ENCODE measurements around the gene VAMP4. TPM values are rescaled to one million over a fixed set of nuclear protein-coding genes. Genes with fewer than 3 reads are reported as not detected.
"Not testable (repeated sequence)": the region's sequence is repeated elsewhere in the genome, so short reads cannot be mapped to it uniquely, and the experiment has no call there.

VAMP4 gene
- total RNA-seq, 2 experiments from 2014 or later, result 14.7 to 16.1 TPM

DNA sequence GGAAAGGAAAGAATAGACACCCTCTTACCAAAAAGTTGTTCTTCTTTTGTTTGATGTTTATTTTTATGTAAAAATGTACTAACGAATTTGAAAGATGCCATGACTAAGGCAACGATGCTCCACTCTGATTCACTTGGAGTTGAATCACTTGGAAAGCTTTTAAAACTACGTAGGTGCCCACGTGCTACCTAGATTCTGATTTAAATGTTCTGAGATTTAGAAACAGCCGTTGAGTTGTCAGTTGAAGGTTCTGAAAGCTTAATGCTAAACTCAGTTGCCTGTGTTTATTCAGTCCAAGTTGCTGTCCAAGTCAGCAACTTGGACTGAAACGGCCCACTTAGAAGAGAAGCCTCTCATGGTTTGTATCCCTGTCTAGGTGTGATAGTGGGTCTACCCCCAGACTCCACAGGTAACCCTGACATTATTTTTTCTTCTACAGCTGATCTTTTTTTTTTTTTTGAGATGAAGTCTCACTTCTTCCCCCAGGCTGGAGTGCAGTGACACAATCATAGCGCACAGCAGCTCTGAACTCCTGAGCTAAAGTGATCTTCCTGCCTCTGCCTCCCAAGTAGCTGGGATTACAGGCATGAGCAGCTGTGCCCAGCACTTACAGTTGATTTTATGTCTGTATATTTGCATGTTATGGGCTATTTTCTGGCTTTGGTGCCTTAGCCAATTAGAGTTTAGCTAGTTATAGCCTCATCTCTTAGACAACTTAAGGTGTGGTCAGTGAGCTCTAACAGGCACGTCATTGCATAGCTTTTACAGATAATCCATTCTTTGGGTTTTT is 1.4 kb upstream of the VAMP4 start:
- ChIA-PET POLR2A (interaction anchor here (0.8 to 1.2 kb wide), 2 partner anchors 38 to 42 kb away, joined by 3 to 5 read pairs; partner anchors contain the start of gene METTL13), CTCF (interaction anchor here (0.6 to 1.8 kb wide), 8 partner anchors 12 to 330 kb away, joined by 3 to 6 read pairs (median 4); partner anchors contain the start of gene METTL13)
- peak overlapping the region; percentile 98 for H3K4me3 Mint-ChIP-seq
- H3K36me3 Mint-ChIP-seq (ENCODE audit: low read depth), result peaks cover 13% of the 10 kb centered on the region
- no peaks in the 10 kb centered on the region for H3K9me3 Mint-ChIP-seq
- H3K27me3 Mint-ChIP-seq, result no peaks in the 10 kb centered on the region
- peak overlapping the region; percentile 99 for H3K27ac Mint-ChIP-seq
- H3K4me1 Mint-ChIP-seq, result peaks cover 47% of the 10 kb centered on the region
- no peak for DNase-seq

DNA sequence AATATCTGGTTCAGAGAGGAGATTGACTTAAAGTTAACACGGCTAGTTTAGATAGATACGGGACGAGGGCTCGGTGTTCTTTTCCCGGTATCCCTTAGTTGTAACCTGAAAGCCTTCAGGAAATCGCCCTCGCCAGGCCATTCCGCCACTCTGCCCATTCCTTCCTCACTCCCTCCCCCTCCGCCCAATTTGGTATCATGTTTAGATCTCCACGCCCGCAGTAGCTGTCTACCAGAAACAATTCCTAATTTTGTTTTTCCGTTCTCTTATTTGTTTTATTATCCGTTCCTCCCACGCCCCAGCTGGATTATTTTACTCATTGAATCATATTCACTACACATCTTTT is 685 bp upstream of the VAMP4 start:
- DNase-seq, result peak; percentile 20
- H3K36me3 Mint-ChIP-seq (ENCODE audit: low read depth), result peaks cover 14% of the 10 kb centered on the region
- H3K9me3 Mint-ChIP-seq, result no peaks in the 10 kb centered on the region
- POLR2A ChIA-PET, result interaction anchor here (0.6 to 1.2 kb wide), 2 partner anchors 42 to 101 kb away, joined by 3 to 4 read pairs; no protein-coding TSS in a partner anchor
- CTCF ChIA-PET, result interaction anchor here (0.6 to 1.8 kb wide), 4 partner anchors 25 to 39 kb away, joined by 3 to 5 read pairs (median 3); partner anchors contain the start of gene METTL13
- peaks cover 48% of the 10 kb centered on the region for H3K4me1 Mint-ChIP-seq
- H3K27ac Mint-ChIP-seq, result peak overlapping the region; percentile 99
- H3K27me3 Mint-ChIP-seq, result no peaks in the 10 kb centered on the region
- H3K4me3 Mint-ChIP-seq, result peak overlapping the region; percentile 98

DNA sequence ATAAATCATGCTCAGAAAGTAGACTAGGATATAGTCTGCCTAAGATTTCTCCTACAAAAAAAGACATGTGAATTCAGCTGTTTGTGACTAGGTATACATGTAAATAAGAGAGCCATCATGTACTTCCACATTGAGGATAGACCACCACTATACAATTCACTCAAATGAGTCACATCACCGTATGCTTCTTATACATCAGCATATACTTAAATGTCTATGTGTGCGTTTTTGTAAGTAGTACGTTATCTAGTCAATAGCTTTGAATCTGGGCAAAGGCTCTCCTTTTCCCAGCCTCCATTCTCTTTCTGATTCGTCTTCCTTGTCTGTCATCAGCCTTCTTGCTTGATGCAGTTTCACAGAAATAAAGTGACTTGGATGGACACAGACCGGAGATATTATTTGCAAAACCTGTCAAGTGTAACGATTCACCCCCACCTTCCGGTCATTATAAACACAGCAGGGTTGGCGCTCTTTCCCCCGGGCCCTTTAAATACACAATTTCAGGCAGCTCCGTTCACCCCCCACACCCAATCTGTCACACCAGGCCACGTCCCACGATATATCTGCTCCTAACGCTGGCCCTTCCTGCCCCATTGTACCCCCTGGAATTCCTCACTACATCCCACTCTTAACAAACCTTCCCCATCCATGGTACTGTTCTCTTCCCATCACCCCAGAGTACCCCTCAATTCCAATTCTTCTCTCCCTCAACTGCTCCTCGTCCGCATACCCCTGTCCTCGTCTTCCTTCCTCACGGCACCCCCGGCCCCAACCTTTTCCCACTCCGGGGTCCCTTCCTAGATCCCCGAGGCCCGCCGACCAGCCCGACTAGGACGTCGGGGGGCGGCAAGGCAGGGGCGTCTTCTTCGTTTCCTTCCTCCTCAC is 636 bp downstream of the VAMP4 start:
- ChIA-PET POLR2A (interaction anchor here (0.5 kb wide), 1 partner anchor 21 kb away, joined by 3 read pairs; no protein-coding TSS in a partner anchor), CTCF (interaction anchor here (0.7 to 1.6 kb wide), 7 partner anchors 11 to 101 kb away, joined by 3 to 5 read pairs (median 4); partner anchors contain the start of gene METTL13)
- Mint-ChIP-seq H3K4me1 (peaks cover 52% of the 10 kb centered on the region), H3K4me3 (peak overlapping the region; percentile 98), H3K36me3 (ENCODE audit: low read depth) (peaks cover 23% of the 10 kb centered on the region), H3K27ac (peak overlapping the region; percentile 99), H3K9me3 (no peaks in the 10 kb centered on the region), H3K27me3 (no peaks in the 10 kb centered on the region)
- DNase-seq, result peak; percentile 58

DNA sequence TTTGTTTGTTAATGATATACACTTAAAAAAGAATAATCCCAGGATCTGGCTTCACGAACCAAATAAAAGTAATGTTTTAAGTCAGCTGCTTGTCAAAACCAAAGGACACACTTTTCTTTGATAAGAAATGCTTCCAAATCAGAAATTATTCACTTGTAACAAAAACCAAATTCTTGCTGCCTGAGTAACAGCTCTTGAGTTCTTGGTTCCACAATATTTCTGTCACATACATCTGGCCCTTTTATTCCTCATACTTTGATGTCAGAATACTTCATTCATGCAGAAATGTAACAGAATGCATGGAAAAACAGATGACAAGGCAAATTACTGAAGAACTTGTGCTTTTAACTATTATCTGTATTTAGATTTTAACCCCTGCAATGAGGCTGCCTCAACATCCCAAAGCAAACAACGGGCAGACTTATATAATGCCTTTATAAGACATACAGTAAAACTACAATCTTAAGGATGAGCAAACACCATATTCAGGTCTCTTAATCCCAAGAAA is 1.5 kb downstream of the VAMP4 start:
- Mint-ChIP-seq H3K27ac (peak overlapping the region; percentile 99), H3K27me3 (no peaks in the 10 kb centered on the region), H3K4me1 (peaks cover 52% of the 10 kb centered on the region), H3K4me3 (peak overlapping the region; percentile 98), H3K9me3 (no peaks in the 10 kb centered on the region), H3K36me3 (ENCODE audit: low read depth) (peaks cover 30% of the 10 kb centered on the region)
- ChIA-PET POLR2A (interaction anchor here (0.5 kb wide), 1 partner anchor 22 kb away, joined by 3 read pairs; no protein-coding TSS in a partner anchor), CTCF (interaction anchor here (1.0 to 1.6 kb wide), 2 partner anchors 62 to 96 kb away, joined by 4 read pairs; no protein-coding TSS in a partner anchor)
- no peak for DNase-seq

DNA sequence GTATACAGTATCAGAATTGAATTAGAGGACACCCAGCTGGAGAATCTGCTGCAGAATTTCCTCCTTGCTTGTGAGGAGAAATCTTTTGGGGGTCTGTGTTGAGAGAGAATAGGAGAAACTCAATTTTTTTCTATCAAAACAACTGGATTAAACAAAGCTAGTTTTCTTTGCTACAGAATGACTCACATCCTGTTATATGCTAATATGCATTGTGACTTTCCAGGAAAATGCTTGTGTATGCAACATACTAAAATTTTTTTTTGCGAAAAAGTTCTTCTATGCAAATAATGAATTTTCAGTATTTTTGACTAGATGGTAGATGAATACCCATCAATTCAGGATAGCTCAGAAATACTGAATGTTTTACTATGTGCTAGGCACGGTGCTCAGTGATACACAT is 2.2 kb downstream of the VAMP4 start:
- peaks cover 33% of the 10 kb centered on the region for H3K36me3 Mint-ChIP-seq (ENCODE audit: low read depth)
- ChIA-PET POLR2A (no interaction called here), CTCF (interaction anchor here (0.6 kb wide), 1 partner anchor 14 kb away, joined by 3 read pairs; no protein-coding TSS in a partner anchor)
- no peaks in the 10 kb centered on the region for H3K27me3 Mint-ChIP-seq
- H3K4me3 Mint-ChIP-seq, result peak overlapping the region; percentile 98
- H3K9me3 Mint-ChIP-seq, result no peaks in the 10 kb centered on the region
- peaks cover 55% of the 10 kb centered on the region for H3K4me1 Mint-ChIP-seq
- DNase-seq, result no peak
- H3K27ac Mint-ChIP-seq, result peak overlapping the region; percentile 99

DNA sequence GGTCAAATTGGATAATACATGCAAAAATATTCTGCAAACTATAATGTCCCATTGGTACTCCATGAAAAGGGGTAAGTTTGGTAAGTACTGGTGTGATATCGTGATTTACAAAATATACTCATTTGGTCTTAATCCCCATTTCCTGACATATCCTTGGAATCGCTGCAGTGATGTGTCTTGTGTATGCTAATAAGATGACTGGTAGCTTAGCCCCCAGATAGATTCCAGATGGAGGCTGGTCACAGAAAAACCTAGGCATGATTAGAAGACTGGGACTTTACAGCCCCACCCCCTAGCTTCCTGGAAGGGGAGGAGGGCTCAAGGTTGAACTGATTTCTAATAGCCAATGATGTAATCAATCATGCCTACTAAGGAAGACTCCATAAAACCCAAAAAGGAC is 3.0 kb downstream of the VAMP4 start:
- Mint-ChIP-seq H3K4me3 (peak overlapping the region; percentile 98), H3K9me3 (no peaks in the 10 kb centered on the region), H3K36me3 (ENCODE audit: low read depth) (peaks cover 36% of the 10 kb centered on the region), H3K4me1 (peaks cover 51% of the 10 kb centered on the region), H3K27ac (peak overlapping the region; percentile 99), H3K27me3 (no peaks in the 10 kb centered on the region)
- POLR2A ChIA-PET, result no interaction called here
- CTCF ChIA-PET, result no interaction called here
- no peak for DNase-seq

DNA sequence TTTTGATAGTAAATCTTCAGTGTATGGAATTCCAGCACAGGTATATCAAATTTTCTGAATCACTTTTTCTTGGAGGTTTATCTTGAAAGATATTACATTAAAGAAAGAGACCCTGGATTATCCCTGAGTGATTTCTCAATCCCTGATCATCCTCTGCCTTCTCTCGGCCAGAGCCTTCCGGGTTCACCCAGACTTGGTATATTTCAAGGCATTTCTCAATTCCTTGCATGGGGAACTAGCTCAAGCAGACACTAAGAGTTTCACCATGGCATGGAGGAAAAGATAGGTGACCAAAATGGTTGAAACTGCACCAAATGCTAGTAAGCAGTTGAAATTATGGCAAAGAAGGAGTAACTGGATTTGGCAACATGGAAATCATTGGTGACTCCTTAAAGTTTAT is 5.7 kb downstream of the VAMP4 start:
- ChIA-PET POLR2A (no interaction called here), CTCF (interaction anchor here (1.5 kb wide), 1 partner anchor 20 kb away, joined by 4 read pairs; no protein-coding TSS in a partner anchor)
- peaks cover 37% of the 10 kb centered on the region for H3K36me3 Mint-ChIP-seq (ENCODE audit: low read depth)

DNA sequence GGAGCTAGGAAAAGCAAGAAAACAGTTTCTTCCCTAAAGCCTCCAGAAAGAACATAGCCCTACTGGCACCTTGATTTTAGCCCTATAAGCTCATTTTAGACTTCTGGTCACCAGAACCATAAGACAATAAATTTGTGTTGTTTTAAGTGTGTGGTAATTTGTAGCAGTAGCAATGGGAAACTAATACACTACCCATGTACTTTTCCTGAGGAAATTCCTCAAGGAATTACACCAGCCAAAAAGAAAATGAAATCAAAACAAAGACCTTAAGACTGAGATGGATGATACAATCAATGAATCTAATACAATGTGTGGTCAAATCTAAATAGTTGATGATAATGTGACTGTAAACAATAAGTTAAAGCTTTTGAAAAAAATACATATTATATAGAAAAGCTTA is 11.8 kb downstream of the VAMP4 start:
- Mint-ChIP-seq H3K27ac (no peak overlapping the region), H3K4me3 (no peak overlapping the region), H3K9me3 (no peaks in the 10 kb centered on the region), H3K36me3 (ENCODE audit: low read depth) (peaks cover 48% of the 10 kb centered on the region), H3K27me3 (no peaks in the 10 kb centered on the region), H3K4me1 (peaks cover 4% of the 10 kb centered on the region)
- ChIA-PET POLR2A (no interaction called here), CTCF (interaction anchor here (1.9 to 2.3 kb wide), 2 partner anchors 12 to 14 kb away, joined by 5 to 6 read pairs; partner anchors contain the start of gene VAMP4)
- DNase-seq, result no peak

More for the DNA sequence above, 5.7 kb downstream of the VAMP4 start:
- no peaks in the 10 kb centered on the region for H3K9me3 Mint-ChIP-seq
- no peak for DNase-seq
- H3K27me3 Mint-ChIP-seq, result no peaks in the 10 kb centered on the region
- H3K27ac Mint-ChIP-seq, result no peak overlapping the region
- H3K4me3 Mint-ChIP-seq, result no peak overlapping the region
- H3K4me1 Mint-ChIP-seq, result peaks cover 34% of the 10 kb centered on the region

DNA sequence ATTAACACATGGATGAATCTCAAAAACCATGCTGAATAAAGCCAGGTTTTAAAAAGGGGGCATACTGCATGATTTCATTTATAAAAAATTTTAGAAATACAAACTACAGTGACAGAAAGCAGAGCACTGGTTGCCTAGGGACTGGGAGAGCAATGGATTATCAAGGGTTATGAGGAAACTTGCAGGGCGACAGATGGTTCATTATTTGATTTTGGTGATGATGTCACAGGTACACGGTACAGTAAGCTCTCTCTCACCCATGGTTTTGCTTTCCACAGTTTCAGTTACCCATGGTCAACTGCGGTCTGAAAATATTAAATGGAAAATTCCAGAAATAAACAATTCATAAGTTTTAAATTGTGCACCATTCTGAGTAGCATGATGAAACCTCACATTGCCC is 14.1 kb downstream of the VAMP4 start:
- Mint-ChIP-seq H3K27ac (no peak overlapping the region), H3K36me3 (ENCODE audit: low read depth) (peaks cover 65% of the 10 kb centered on the region), H3K9me3 (peaks cover 11% of the 10 kb centered on the region), H3K27me3 (no peaks in the 10 kb centered on the region), H3K4me3 (no peak overlapping the region), H3K4me1 (peaks cover 4% of the 10 kb centered on the region)
- no peak for DNase-seq
- ChIA-PET POLR2A (no interaction called here), CTCF (no interaction called here)

DNA sequence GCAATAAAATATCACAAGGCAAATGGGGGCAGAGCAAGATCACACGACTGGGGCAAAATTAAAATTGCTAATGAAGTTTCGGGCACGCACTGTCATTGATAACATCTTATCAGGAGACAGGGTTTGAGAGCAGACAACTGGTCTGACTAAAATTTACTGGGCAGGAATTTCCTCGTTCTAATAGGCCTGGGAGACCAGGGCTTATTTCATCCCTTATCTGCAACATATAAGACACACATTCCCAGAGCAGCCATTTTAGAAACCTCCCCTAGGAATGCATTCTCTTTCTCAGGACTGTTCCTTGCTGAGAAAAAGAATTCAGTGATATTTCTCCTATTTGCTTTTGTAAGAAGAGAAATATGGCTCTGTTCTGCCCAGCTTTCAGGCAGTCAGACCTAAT is 18.7 kb downstream of the VAMP4 start:
- Mint-ChIP-seq H3K36me3 (ENCODE audit: low read depth) (peaks cover 57% of the 10 kb centered on the region), H3K9me3 (peaks cover 16% of the 10 kb centered on the region)
- POLR2A ChIA-PET, CTCF ChIA-PET, H3K27me3 Mint-ChIP-seq, H3K4me3 Mint-ChIP-seq, H3K27ac Mint-ChIP-seq, H3K4me1 Mint-ChIP-seq, DNase-seq: not testable (repeated sequence)

DNA sequence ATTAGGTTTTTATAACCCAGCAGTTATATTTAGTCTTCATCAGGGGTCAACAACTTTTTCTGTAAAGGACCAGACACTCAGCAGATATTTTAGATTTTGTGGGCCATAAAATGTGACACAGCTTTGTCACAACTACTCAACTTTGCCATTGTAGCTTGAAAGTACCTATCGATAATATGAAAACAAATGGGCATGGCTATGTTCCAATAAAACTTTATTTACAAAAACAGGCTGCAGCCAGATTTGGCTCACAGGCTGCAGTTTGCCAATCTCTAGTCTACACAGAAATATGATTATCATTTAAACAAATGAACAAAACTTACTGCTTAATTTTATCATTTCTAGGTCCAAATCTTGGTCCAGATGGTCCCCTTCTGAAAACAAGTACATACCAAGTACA is 23.0 kb downstream of the VAMP4 start:
- H3K27ac Mint-ChIP-seq, result no peak overlapping the region
- H3K4me3 Mint-ChIP-seq, result no peak overlapping the region
- CTCF ChIA-PET, result interaction anchor here (1.3 kb wide), 1 partner anchor 73 kb away, joined by 4 read pairs; no protein-coding TSS in a partner anchor
- POLR2A ChIA-PET, result no interaction called here
- peaks cover 14% of the 10 kb centered on the region for H3K9me3 Mint-ChIP-seq
- peaks cover 31% of the 10 kb centered on the region for H3K36me3 Mint-ChIP-seq (ENCODE audit: low read depth)
- H3K4me1 Mint-ChIP-seq, result peaks cover 1% of the 10 kb centered on the region
- no peak for DNase-seq
- H3K27me3 Mint-ChIP-seq, result no peaks in the 10 kb centered on the region

DNA sequence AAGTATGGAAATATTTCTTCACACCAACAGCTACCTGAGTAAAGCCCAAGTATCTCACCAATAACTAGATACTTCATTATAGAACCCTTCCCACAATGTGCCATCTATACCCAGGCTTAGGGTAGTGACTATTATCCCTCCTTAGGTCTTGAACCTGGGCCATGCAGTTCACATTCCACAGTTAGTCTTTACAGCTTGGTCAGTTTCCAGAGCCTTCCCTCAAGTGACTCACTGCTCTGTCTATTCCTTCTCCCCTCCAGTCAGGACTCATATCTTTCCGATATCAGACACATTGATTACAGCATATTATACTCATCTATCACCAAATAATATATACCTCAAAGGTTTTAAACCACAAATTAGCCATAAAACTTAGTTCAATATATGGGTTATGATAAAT is 23.6 kb downstream of the VAMP4 start:
- no peak for DNase-seq
- CTCF ChIA-PET, result interaction anchor here (1.3 kb wide), 1 partner anchor 72 kb away, joined by 4 read pairs; no protein-coding TSS in a partner anchor
- Mint-ChIP-seq H3K27ac (no peak overlapping the region), H3K4me1 (peaks cover 1% of the 10 kb centered on the region), H3K27me3 (no peaks in the 10 kb centered on the region), H3K4me3 (no peak overlapping the region), H3K36me3 (ENCODE audit: low read depth) (peaks cover 25% of the 10 kb centered on the region), H3K9me3 (peaks cover 9% of the 10 kb centered on the region)
- POLR2A ChIA-PET, result no interaction called here

Measured in activated CD4-positive, alpha-beta T cell treated with anti-CD3 and anti-CD28 coated beads, Interleukin-2, amount 10 ng/mL, durations not matched to agents 7 days and 5 days (primary cell).